CD4-positive, alpha-beta T cell treated with Interleukin-1 beta for 1 hour (primary cell): ENCODE measurements around the gene EVC2.
A peak's percentile ranks its signal among the peaks of the same experiment; 100 is the strongest.
"Not testable (repeated sequence)": the region's sequence is repeated elsewhere in the genome, so short reads cannot be mapped to it uniquely, and the experiment has no call there.

Source experiments
- DNase-seq, 2 donors: peaks; one replicate each; pipeline ENCODE4 v3.0.0-alpha.2; 2020 to 2022

Gene EVC2

GRCh38 chr4:5738061-5738460 lies 29.7 kb upstream of the EVC2 start:
- DNase-seq = no peak

GRCh38 chr4:5735463-5735862 lies 27.1 kb upstream of the EVC2 start:
- DNase-seq = no peak

- no peak for DNase-seq
These were observed 26.5 kb upstream of the EVC2 start for GRCh38 chr4:5734853-5735252.

- DNase-seq = no peak
These were observed 23.8 kb upstream of the EVC2 start for GRCh38 chr4:5732158-5732557.

GRCh38 chr4:5730993-5731990 lies 22.9 kb upstream of the EVC2 start:
- DNase-seq = peak in 1 of 2 donors; percentile 20

GRCh38 chr4:5730436-5730835 lies 22.1 kb upstream of the EVC2 start:
- no peak for DNase-seq

- not testable (repeated sequence) for DNase-seq
These were observed 20.1 kb upstream of the EVC2 start for GRCh38 chr4:5728412-5728811.

DNA sequence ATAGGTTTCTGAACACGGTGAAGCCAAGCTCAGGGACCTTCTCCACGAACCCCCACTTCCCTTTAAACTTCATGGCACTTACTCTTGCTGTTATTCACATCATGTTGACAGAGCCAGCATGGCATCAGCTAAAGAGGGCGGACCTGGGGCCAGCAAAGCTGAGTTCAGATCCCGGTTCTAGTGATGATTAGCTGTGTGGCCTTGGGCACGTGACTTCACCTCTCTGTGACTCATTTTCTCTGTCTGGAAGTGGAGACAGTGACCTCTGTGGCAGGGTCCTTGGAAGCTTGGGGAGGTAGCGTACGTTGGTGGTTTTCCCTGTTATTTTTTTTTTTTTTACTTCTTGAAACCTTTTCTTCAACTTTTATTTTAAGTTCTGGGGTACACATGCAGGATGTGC lies 16.0 kb upstream of the EVC2 start:
- no peak for DNase-seq

DNA sequence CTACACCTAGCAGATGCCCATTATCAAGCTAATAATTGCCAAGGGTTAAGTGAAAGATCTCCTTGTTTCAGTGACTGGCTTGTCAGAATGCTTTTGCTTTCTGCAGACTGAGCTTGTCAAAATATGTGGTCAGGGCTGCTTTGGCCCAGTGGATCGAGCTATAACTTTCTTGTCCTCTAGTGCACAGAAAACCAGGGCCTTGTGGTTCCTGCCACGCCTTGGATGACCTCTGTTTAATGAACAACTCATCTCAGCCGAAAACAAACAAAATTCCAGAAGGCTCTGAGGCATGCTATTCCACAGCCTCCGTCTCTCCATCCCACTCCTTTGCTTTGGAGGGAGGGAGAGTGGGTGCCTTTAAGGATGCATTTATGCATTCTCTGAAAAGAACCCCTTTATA lies 14.0 kb upstream of the EVC2 start:
- no peak for DNase-seq

DNA sequence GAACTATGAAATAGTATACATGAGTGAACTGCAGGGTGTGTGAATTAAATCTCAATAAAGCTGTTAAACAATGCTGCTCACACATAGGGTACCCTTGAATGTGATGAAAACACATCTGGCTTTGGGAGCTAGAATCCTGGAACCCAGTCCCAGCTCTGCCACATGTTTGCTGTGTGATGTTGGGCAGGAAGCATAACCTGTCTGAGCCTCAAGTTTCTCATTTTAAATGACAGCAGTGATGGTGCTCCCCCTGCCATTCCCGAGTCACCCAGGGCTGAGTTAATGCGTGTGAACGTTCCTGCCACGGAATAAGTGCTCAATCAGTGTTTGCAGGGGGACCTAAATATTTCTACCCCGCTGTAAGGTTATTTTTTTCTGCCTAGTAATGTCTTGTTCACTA lies 13.6 kb upstream of the EVC2 start:
- DNase-seq = no peak

- DNase-seq = no peak
These were observed 12.6 kb upstream of the EVC2 start for GRCh38 chr4:5720980-5721379.

GRCh38 chr4:5720157-5720850 lies 11.9 kb upstream of the EVC2 start:
- DNase-seq = no peak

GRCh38 chr4:5719350-5720055 lies 11.1 kb upstream of the EVC2 start:
- DNase-seq = no peak

DNA sequence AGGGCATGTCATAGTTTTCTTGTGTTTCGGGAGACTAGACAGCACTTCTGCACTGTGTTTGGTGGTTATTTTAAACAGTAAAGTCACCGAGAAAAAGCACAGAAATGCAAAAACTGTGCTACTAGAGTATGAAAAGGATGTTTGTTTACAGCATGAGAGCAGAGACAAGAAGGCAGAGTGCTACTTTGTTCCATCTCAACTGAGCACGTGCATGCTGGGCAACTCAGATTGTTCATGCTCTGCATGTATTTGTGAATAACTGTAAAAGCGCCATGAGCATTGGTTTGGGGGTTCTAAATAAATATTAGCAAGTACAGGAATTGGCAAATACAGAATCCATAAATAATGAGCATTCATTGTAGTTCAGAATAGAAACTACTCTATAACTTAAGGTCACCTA lies 10.1 kb upstream of the EVC2 start:
- no peak for DNase-seq

DNA sequence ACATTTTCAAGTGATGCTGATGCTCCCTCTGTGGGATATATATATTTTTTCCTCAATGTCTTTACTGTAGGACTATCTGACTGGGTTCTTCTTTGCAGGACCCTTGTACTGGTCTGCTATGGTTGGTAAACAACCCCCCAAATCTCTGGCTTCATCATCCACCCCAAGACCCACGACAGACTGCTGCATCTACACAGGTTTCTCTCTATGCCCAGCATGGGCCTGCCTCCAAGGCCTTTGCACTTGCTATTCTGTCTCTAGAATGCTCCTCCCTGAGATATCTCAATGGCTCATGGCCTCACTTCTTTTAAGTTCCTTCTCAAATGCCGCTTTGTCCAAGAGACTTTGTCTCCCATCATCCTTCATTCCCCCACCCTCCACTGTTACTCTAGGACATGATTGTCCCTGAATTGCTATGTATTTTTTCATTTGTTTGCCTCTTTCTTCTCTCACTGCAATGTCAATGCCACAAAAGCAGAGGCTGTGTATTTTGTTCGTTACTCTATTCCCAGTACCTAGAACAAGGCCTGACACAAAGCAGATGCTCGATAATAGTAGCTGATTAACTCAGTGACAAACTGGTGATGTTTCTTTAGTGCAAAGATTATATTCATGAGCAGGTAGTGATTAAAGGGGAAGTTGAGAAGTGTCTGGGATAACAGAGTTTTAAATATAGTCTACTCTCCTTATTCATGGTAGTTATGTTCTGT lies 9.2 kb upstream of the EVC2 start:
- no peak for DNase-seq

DNA sequence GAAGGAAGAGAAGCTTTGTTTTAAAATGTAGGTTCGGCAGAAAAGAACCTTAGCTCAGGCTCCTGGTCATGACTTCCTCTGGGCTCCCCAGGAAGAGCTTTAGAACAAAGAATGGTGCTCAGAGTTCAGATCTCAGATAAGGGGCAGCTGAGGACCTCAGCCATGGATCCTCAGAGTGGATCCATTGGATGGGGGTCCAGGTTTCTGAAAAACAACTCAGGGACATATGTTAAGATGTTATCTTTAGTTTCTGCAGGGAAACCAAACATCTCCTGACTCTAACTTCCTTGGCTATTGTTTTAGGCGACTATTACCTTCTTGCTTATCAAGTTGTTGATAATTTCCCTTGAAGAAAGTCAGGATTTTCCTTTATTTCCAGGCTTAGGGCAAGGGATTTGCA lies 8.0 kb upstream of the EVC2 start:
- DNase-seq = no peak

- DNase-seq = no peak
These were observed 7.0 kb upstream of the EVC2 start for GRCh38 chr4:5715357-5715756.

DNA sequence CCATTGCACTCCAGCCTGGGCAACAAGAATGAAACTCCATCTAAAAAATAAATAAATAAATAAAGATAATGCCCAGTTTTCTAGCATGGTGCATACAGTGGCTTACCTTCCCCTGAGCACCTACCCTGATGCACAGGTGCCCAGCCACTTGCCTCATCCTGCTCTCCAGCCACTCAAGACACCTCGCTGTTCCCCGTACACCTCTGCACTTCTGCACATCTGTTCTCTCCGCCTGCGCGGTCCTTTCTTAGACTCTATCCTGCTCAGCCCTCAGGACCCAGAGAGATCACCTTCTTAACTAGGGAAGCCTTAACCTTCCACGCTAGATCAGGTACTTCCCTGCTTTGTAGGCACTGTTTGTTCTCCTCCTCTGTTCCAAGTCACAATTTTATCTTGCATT lies 5.5 kb upstream of the EVC2 start:
- no peak for DNase-seq

- DNase-seq = no peak
These were observed 4.6 kb upstream of the EVC2 start for GRCh38 chr4:5712931-5713330.

DNA sequence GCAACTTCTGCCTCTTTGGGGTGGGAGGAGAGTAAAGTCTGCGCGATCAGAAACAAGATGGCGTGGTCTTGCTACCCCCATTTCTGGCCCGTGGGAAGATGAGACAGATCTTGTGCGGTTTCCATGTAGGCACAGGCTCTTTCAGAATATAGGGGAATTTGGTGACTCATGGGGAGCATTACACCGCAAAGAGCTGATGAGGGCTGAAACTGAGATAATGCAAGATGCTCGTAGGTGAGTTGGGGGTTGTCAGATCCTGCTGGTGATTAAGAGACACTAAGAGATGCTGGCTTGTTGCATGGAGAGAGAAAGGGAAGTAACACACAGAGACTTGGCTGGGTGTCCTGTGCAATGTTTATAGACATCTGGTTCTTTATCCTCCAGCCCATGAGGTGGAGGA lies 4.2 kb upstream of the EVC2 start:
- DNase-seq = no peak

GRCh38 chr4:5711479-5712184 lies 3.3 kb upstream of the EVC2 start:
- DNase-seq = no peak

DNA sequence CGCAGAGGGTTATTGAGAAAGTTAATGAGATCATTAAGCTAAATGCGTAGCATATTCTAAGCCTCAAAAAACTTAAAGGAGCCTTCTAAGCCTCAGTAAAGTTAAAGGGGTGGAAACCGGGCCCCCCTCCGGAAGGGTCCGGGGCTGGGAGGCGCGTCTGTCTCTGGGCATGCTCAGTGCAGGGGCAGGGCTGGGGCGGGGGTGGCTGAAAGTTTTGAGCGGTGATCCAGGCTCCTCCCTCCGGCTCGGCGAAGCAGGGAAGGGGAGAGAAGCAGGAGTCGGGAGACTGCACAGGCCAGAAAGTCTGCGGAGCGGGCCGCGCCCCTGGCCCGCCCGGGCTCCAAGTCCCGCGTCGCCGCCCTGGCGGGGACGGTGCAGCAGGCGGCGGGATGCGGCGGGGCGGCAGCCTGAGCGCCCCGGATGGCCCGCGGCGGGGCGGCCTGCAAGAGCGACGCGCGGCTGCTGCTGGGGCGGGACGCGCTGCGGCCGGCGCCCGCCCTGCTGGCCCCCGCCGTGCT lies 2.7 kb upstream of the EVC2 start, which contains the start of gene EVC:
Gene EVC (plus strand): TSS at position 241 of the 518 bp plus-strand sequence. CDS start 180 bp downstream, at position 421.
- DNase-seq = no peak
